GM21381 (cell line): Measurements from ENCODE around the gene POLR1C.
A peak's percentile ranks its signal among the peaks of the same experiment; 100 is the strongest.
"Not testable (repeated sequence)": the region's sequence is repeated elsewhere in the genome, so short reads cannot be mapped to it uniquely, and the experiment has no call there.

Source experiments
- ATAC-seq: cut with Tn5 transposase; IDR thresholded peaks from one replicate; pipeline ENCODE4 v1.9.1; 2021; ENCODE audit warnings: mild to moderate bottlenecking, moderate library complexity; ENCODE audit not compliant: unreplicated experiment

Gene POLR1C

GRCh38 chr6:43516697-43517504 is at the start of gene POLR1C, which contains the start of gene YIPF3:
Gene POLR1C, plus strand, starts transcription at chr6:43517089. Its CDS starts 21 bp downstream, at chr6:43517110.
Gene YIPF3, minus strand, starts transcription at chr6:43516926. Its CDS starts 119 bp downstream, at chr6:43516807.
- peak; percentile 86 for ATAC-seq

GRCh38 chr6:43467265-43467664 is 49.6 kb upstream of the POLR1C start:
- not testable (repeated sequence) for ATAC-seq

GRCh38 chr6:43467752-43468151 is 49.1 kb upstream of the POLR1C start:
- no peak for ATAC-seq

GRCh38 chr6:43468240-43468639 is 48.6 kb upstream of the POLR1C start:
- no peak for ATAC-seq

- no peak for ATAC-seq
These were observed 47.9 kb upstream of the POLR1C start for GRCh38 chr6:43468748-43469681.

GRCh38 chr6:43469947-43470346 is 46.9 kb upstream of the POLR1C start:
- ATAC-seq, result no peak

- ATAC-seq, result no peak
These were observed 45.5 kb upstream of the POLR1C start for GRCh38 chr6:43471399-43471798.

- ATAC-seq, result no peak
These were observed 44.4 kb upstream of the POLR1C start for GRCh38 chr6:43472515-43472914.

GRCh38 chr6:43475516-43475915 is 41.4 kb upstream of the POLR1C start:
- no peak for ATAC-seq

GRCh38 chr6:43476746-43477145 is 40.1 kb upstream of the POLR1C start:
- no peak for ATAC-seq

GRCh38 chr6:43477235-43478007 is 39.5 kb upstream of the POLR1C start, which contains the start of gene TJAP1:
Gene TJAP1, plus strand, starts transcription at chr6:43477570. Its CDS starts 21,432 bp downstream, at chr6:43499002.
- peak; percentile 93 for ATAC-seq

GRCh38 chr6:43478008-43478372 is 38.9 kb upstream of the POLR1C start:
- no peak for ATAC-seq

GRCh38 chr6:43481075-43481474 is 35.8 kb upstream of the POLR1C start:
- ATAC-seq, result no peak

- ATAC-seq, result no peak
These were observed 35.2 kb upstream of the POLR1C start for GRCh38 chr6:43481591-43482236.

- no peak for ATAC-seq
These were observed 28.1 kb upstream of the POLR1C start for GRCh38 chr6:43488667-43489276.

GRCh38 chr6:43489277-43490072 is 27.4 kb upstream of the POLR1C start:
- ATAC-seq, result no peak

GRCh38 chr6:43490523-43490939 is 26.4 kb upstream of the POLR1C start:
- no peak for ATAC-seq

- no peak for ATAC-seq
These were observed 24.9 kb upstream of the POLR1C start for GRCh38 chr6:43491750-43492661.
